Activated T-helper 1 cell treated with Interleukin-2 at 50 U/mL for 16 hours (primary cell): ENCODE data around the gene NBEAL2.

Experiments
- DNase-seq: peaks from one replicate; pipeline ENCODE4 v3.0.0-alpha.2; 2020; ENCODE audit warnings: low read depth

Gene NBEAL2

GRCh38 chr3:47042231-47042791 is 62.8 kb downstream of the NBEAL2 start:
- no peak for DNase-seq

GRCh38 chr3:47047069-47047468 is 67.6 kb downstream of the NBEAL2 start:
- no peak for DNase-seq

GRCh38 chr3:47047673-47048072 is 68.2 kb downstream of the NBEAL2 start:
- DNase-seq: no peak

- DNase-seq: no peak
These were observed 74.9 kb downstream of the NBEAL2 start for GRCh38 chr3:47054412-47054811.

- no peak for DNase-seq
These were observed 77.2 kb downstream of the NBEAL2 start for GRCh38 chr3:47056705-47057104.

GRCh38 chr3:47057212-47057671 is 77.8 kb downstream of the NBEAL2 start:
- DNase-seq: peak; percentile 21
